GM18508 (cell line): ENCODE data around the gene SYTL1.

Experiments used
- ATAC-seq: cut with Tn5 transposase; IDR thresholded peaks from one replicate; pipeline ENCODE4 v1.9.1; 2021; ENCODE audit warnings: moderate number of reproducible peaks; ENCODE audit not compliant: insufficient read depth, unreplicated experiment

Gene SYTL1

GRCh38 chr1:27361044-27361402 is 19.2 kb downstream of the SYTL1 start:
- no peak for ATAC-seq

DNA sequence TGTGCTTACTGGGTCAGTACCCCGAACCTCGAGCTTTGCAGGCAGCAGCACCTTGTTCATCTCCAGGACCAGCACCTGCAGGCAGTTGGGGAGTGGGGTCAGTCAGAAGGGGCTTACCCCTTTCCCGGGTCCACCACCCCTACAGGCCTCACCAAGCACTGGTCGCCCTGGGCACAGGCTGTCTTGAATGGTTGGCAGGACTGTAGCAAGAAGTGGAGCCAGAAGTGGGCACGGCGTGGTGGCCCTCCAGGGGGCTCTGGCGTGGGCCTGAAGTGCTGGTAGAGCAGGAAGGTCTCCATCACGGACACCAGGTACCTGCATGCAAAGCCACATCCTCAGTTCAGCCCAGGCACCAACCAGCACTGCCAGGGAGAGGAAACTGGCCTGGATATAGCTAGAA is 19.7 kb downstream of the SYTL1 start:
- no peak for ATAC-seq

- no peak for ATAC-seq
Observed at GRCh38 chr1:27363766-27364695, 22.2 kb downstream of the SYTL1 start.

GRCh38 chr1:27364696-27365371 is 23.0 kb downstream of the SYTL1 start:
- ATAC-seq: no peak

GRCh38 chr1:27365372-27366112 is 23.7 kb downstream of the SYTL1 start:
- no peak for ATAC-seq

DNA sequence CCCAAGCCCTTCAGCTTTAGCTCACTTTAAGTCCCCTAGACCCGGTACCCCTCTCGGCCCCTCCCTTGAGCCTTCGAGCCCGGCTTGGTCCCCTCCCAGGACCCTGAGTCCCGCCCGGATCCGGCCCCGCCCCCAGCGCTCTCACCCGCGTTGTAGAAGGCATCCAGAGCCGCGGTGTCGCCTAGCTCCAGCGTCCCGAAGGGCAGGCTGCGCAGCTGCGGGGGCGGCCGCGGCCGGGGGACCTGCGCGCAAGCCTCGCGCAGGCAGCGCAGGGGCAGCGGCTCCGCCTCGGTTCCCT is 24.2 kb downstream of the SYTL1 start:
- ATAC-seq: no peak

- no peak for ATAC-seq
Observed at GRCh38 chr1:27366411-27367159, 24.8 kb downstream of the SYTL1 start, which contains the start of gene MAP3K6. Gene MAP3K6 (minus strand): TSS chr1:27366961. CDS start chr1:27366597, 364 bp downstream.

- ATAC-seq: no peak
Observed at GRCh38 chr1:27367160-27367650, 25.4 kb downstream of the SYTL1 start.

GRCh38 chr1:27368869-27369582 is 27.2 kb downstream of the SYTL1 start:
- ATAC-seq: no peak

GRCh38 chr1:27372022-27372807 is 30.4 kb downstream of the SYTL1 start:
- no peak for ATAC-seq

- no peak for ATAC-seq
Observed at GRCh38 chr1:27372808-27373690, 31.2 kb downstream of the SYTL1 start.

- ATAC-seq: no peak
Observed at GRCh38 chr1:27374362-27375086, 32.7 kb downstream of the SYTL1 start, which contains the start of gene FCN3. Gene FCN3 (minus strand): TSS chr1:27374824. CDS start chr1:27374818, 6 bp downstream.

DNA sequence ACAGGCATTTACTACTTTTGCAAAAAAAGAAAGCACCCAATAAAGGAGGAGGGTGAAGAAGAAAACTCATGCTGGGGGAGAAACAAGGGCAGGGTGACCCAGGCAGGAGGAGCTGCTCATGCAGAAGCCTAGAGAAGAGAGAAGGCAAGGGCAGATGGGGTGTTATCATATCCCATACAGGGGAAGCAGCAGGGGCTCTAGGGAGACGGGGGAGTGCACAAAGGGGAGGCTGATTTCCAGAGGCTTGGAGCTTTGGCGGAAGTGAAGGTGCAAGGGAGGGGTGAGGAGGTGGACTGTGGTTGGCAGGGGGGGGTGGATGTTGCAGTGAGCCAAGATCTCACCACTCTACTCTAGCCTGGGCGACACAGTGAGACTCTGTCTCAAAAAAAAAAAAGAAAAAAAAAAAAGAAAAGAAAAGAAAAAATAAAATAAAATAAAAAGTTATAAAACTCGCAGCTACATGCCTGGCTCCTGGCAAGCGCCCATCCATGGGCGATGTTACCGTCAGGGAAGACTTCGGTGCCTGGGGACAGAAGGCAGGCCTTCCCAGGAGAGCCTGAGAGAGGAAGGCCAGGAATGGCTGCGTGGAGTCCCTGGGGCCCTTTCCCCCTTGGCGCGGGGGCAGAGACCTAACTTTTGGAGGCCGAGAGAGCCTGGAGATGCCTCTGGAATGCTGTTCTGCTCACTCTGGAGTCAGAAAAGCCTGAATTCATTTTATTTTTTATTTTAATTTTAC is 36.1 kb downstream of the SYTL1 start:
- no peak for ATAC-seq

DNA sequence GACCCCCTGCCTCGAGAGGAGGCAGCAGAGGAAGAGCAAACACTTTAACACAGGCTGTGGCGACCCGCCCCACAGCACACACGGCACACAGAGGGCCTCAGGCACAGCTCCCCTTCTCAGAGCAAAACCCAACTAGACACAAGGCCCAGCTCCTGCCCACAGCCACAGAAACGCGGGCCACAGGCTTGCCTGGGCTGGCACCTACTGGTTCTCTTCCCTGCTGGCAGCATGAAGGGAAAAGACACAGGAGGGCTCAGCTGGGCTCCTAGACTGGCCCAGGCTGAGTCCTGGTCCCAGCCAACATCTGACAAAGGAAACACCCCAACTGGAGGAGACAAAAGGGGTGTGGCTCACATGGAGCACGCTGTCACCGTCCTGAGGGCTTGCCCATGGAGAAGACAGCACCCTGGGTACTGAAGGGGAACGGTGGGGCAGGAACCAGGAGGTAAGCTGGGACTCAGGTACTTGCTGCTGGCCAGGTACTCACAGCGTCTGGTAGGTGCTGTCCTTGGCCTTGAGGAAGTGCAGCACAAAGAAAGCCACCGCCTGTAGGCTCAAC is 37.8 kb downstream of the SYTL1 start:
- no peak for ATAC-seq

- no peak for ATAC-seq
Observed at GRCh38 chr1:27380224-27380623, 38.4 kb downstream of the SYTL1 start.
